Measurements from ENCODE around the gene MACO1. TPM values are rescaled to one million over a fixed set of nuclear protein-coding genes. Genes with fewer than 3 reads are reported as not detected.

MACO1 gene
- total RNA-seq, 1 experiment from 2014 or later, result 9.6 TPM

GRCh38 chr1:25519624-25520023, 88.9 kb downstream of the MACO1 start:
- no peaks in the 10 kb centered on the region for H3K4me1 ChIP-seq (replicated peaks; ENCODE audit: insufficient read depth)
- ChIA-PET CTCF (no interaction called here), POLR2A (ENCODE audit: unreplicated experiment) (no interaction called here)
- H3K9me2 ChIP-seq (ENCODE audit: insufficient read depth), result no peaks in the 10 kb centered on the region
- DNase-seq, result no peak
- no peak overlapping the region for H3K4me3 ChIP-seq
- TF ChIP-seq EZH2 (IDR thresholded peaks at IDR 0.05; ENCODE audit: low read depth) (no peak), CTCF (conservative IDR thresholded peaks at IDR 0.05) (no peak)
- no peaks in the 10 kb centered on the region for H3K9me3 ChIP-seq (ENCODE audit: insufficient read depth, low read depth)
- H4K20me1 ChIP-seq (ENCODE audit: insufficient read depth), result no peaks in the 10 kb centered on the region
- H3K36me3 ChIP-seq (ENCODE audit: low read depth), result no peaks in the 10 kb centered on the region
- intact Hi-C loops (cut with micrococcal nuclease; ENCODE audit: unreplicated experiment), result loop anchor here (5.0 kb wide), 1 partner anchor 278 kb away; no protein-coding TSS in a partner anchor
- H2AFZ ChIP-seq, result no peak overlapping the region
- H3K4me2 ChIP-seq, result no peak overlapping the region
- no peak overlapping the region for H3K27ac ChIP-seq
- H3K27me3 ChIP-seq (ENCODE audit: insufficient read depth, low read depth), result no peaks in the 10 kb centered on the region
- H3F3A ChIP-seq (ENCODE audit: insufficient read depth, low read depth), result no peaks in the 10 kb centered on the region
- H3K79me2 ChIP-seq (ENCODE audit: low read depth), result no peaks in the 10 kb centered on the region
- BruUV-seq (replicated peaks), result no TSS peak

GRCh38 chr1:25520446-25521061, 89.9 kb downstream of the MACO1 start:
- H3K79me2 ChIP-seq (ENCODE audit: low read depth), result no peaks in the 10 kb centered on the region
- H2AFZ ChIP-seq, result no peak overlapping the region; the same call in 1 of the 2 replicates
- no TSS peak for BruUV-seq (replicated peaks)
- no peak overlapping the region for H3K27ac ChIP-seq
- no peaks in the 10 kb centered on the region for H3K36me3 ChIP-seq (ENCODE audit: low read depth)
- no peaks in the 10 kb centered on the region for H3K27me3 ChIP-seq (ENCODE audit: insufficient read depth, low read depth)
- CTCF ChIA-PET, result interaction anchor here (0.6 to 0.7 kb wide), 2 partner anchors 46 to 115 kb away, joined by 3 to 4 read pairs; no protein-coding TSS in a partner anchor
- DNase-seq, result peak in 1 of 2 experiments; percentile 34
- TF ChIP-seq CTCF (conservative IDR thresholded peaks at IDR 0.05) (peak; percentile 79), EZH2 (IDR thresholded peaks at IDR 0.05; ENCODE audit: low read depth) (no peak)
- no peak overlapping the region for H3K4me3 ChIP-seq
- H3K4me1 ChIP-seq (replicated peaks; ENCODE audit: insufficient read depth), result no peaks in the 10 kb centered on the region
- intact Hi-C loops (cut with micrococcal nuclease; ENCODE audit: unreplicated experiment), result loop anchor here (5.0 kb wide), 1 partner anchor 277 kb away; no protein-coding TSS in a partner anchor
- no peaks in the 10 kb centered on the region for H3F3A ChIP-seq (ENCODE audit: insufficient read depth, low read depth)
- POLR2A ChIA-PET (ENCODE audit: unreplicated experiment), result interaction anchor here (0.7 kb wide), 1 partner anchor 34 kb away, joined by 3 read pairs; no protein-coding TSS in a partner anchor
- no peak overlapping the region for H3K4me2 ChIP-seq
- no peaks in the 10 kb centered on the region for H3K9me3 ChIP-seq (ENCODE audit: insufficient read depth, low read depth)
- H4K20me1 ChIP-seq (ENCODE audit: insufficient read depth), result no peaks in the 10 kb centered on the region
- H3K9me2 ChIP-seq (ENCODE audit: insufficient read depth), result no peaks in the 10 kb centered on the region

GRCh38 chr1:25522031-25522655, 91.4 kb downstream of the MACO1 start:
- Histone ChIP-seq H4K20me1 (ENCODE audit: insufficient read depth) (no peaks in the 10 kb centered on the region), H3K4me2 (no peak overlapping the region), H3K27me3 (ENCODE audit: insufficient read depth, low read depth) (no peaks in the 10 kb centered on the region), H3K4me1 (replicated peaks; ENCODE audit: insufficient read depth) (no peaks in the 10 kb centered on the region), H2AFZ (no peak overlapping the region), H3F3A (ENCODE audit: insufficient read depth, low read depth) (no peaks in the 10 kb centered on the region), H3K79me2 (ENCODE audit: low read depth) (no peaks in the 10 kb centered on the region), H3K4me3 (no peak overlapping the region), H3K36me3 (ENCODE audit: low read depth) (no peaks in the 10 kb centered on the region), H3K9me3 (ENCODE audit: insufficient read depth, low read depth) (no peaks in the 10 kb centered on the region), H3K27ac (no peak overlapping the region), H3K9me2 (ENCODE audit: insufficient read depth) (no peaks in the 10 kb centered on the region)
- CTCF ChIA-PET, result no interaction called here
- intact Hi-C loops (cut with micrococcal nuclease; ENCODE audit: unreplicated experiment), result loop anchor here (5.0 kb wide), 1 partner anchor 275 kb away; no protein-coding TSS in a partner anchor
- POLR2A ChIA-PET (ENCODE audit: unreplicated experiment), result no interaction called here
- TF ChIP-seq CTCF (conservative IDR thresholded peaks at IDR 0.05) (no peak), EZH2 (IDR thresholded peaks at IDR 0.05; ENCODE audit: low read depth) (no peak)
- DNase-seq, result no peak
- no TSS peak for BruUV-seq (replicated peaks)

Measured in PC-9 (cell line).